Psoas muscle (tissue), 8 donors: ENCODE results near the gene RAB7B. TPM values are rescaled to one million over a fixed set of nuclear protein-coding genes. Genes with fewer than 3 reads are reported as not detected.

Experiments used
- ATAC-seq, 4 donors: fragments of 200-7000 bp; cut with Tn5 transposase; one replicate each; pipeline ENCODE4 v1.9.1; 2020; ENCODE audit warnings: moderate library complexity in 3 of 4, mild to moderate bottlenecking in 2 of 4
- DNase-seq, 2 donors: peaks; one replicate each; pipeline ENCODE4 v3.0.0-alpha.2; 2020
- H3K27ac ChIP-seq: fragments of 200-600 bp; one replicate; pipeline ENCODE4 v1.8.0; 2022
- H3K27me3 ChIP-seq, 3 donors: fragments of 200-600 bp in 1 of 3; one replicate each; pipeline versions ENCODE4 v1.6.1 to v1.8.0; 2013 to 2022; ENCODE audit warnings: low read length in 2 of 3, mild to moderate bottlenecking in 2 of 3, moderate library complexity in 1 of 3; ENCODE audit not compliant: insufficient read depth in 3 of 3
- H3K36me3 ChIP-seq, 2 donors: fragments of 200-600 bp in 1 of 2; one replicate each; pipeline versions ENCODE4 v1.6.1 to v1.8.0; 2013 to 2022; ENCODE audit warnings: low read depth in 1 of 2, mild to moderate bottlenecking in 1 of 2, moderate library complexity in 1 of 2; ENCODE audit not compliant: insufficient read depth in 1 of 2
- H3K4me1 ChIP-seq: fragments of 200-600 bp; one replicate; pipeline ENCODE4 v1.8.0; 2022
- H3K4me3 ChIP-seq: fragments of 200-600 bp; one replicate; pipeline ENCODE4 v1.8.0; 2022; ENCODE audit warnings: mild to moderate bottlenecking
- H3K9me3 ChIP-seq: fragments of 200-600 bp; one replicate; pipeline ENCODE4 v1.8.0; 2022
- WGBS, 3 donors: extraction: QIAGEN DNeasy Blood & Tissue Kit; methylation state at CpG; one replicate each; pipeline versions ENCODE4 v1.1.6 to v1.1.7; 2013; 5-methylcytosine and 5-hydroxymethylcytosine counted together
- intact Hi-C, 2 donors: fragments of 100-400 bp; cut with DNase I; formaldehyde crosslinking; loops; one replicate each; pipeline versions ENCODE4 v1.11.0 to v1.14.2; 2022
- polyA plus RNA-seq, 3 donors: library from polyadenylated mRNA; stranded (reverse); fragments of 200-250 nt; gene quantifications; one replicate each; pipeline ENCODE4 v1.2.3, GENCODE V29; 2013
- total RNA-seq, 4 donors: library from RNA; stranded (reverse); fragmentation: NEBNext Ultra II Directional in 2 of 4; extraction: Animal tissue kit (Norgen Biotek cat#: 25700) in 2 of 4; gene quantifications; one replicate each; pipeline versions ENCODE4 v1.2.1 to v1.2.4, GENCODE V29; 2021 to 2023
- TF ChIP-seq, protein P1 (sequence below): fragments of 200-600 bp; IDR thresholded peaks from one replicate; pipeline ENCODE4 v1.8.0; 2022; ENCODE audit warnings: antibody characterized with exemption
- donor health status: healthy with polysubstance abuse.
- donor health status: DM: no; HTN: no; CAD: no; lungs with moderate emphysema.
- donor health status: Bipolar disorder and iron deficiency.
- donor health status: healthy.
- donor health status: DM: yes; HTN: yes; CAD: no.
- donor health status: DM: no; HTN: no; CAD: no.
- donor health status: DM: no; HTN: no; CAD: no.
- donor health status: DM: yes; HTN: yes; CAD: no.

RAB7B gene
- total and polyA plus RNA-seq, 7 donors = 0.17 to 1.2 (median 0.34) TPM

DNA sequence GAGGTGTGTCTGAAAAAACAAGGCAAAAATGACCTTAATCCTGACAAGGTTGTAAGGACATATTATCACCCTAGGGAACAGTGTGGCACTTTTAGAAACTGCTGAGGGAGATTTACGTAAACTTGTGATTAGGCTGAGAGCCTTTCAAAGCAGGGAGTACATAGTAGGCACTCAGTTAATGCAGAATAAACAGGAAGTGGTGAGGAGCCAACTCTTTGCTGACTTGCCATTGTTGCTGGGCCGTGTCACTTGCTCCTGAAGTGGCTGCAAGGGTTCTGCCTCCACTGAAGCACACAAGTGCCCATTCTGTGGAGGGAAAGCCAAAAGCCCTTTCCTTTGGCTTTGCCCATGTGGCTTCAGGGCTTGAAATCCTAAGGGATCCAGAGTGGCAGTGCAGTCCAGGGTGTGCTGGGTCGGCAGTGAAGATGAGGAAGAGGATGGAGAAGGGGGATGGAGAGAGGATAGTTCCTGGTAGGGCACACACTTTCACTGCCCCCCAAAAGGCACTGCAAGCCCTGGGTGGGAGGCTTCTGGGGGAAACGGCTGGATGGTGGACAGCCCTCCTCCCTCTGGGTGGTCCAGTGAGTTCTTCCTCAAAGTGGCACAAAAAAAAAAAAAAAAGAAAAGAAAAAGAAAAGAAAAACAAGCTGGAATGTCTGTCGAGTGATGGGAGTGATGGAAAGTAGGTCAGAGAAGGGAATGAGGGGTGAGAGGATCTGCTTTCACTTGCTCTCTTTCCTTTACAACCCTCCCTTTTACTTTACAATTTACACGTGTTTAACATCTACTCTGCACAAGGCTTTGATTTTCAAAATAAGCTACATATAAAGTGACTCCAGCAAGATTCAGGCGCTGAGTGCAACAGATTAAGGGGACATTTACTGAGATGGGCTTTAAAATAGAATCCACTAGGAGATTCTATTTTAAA is 36.1 kb upstream of the RAB7B start:
- TF ChIP-seq, protein P1, sequence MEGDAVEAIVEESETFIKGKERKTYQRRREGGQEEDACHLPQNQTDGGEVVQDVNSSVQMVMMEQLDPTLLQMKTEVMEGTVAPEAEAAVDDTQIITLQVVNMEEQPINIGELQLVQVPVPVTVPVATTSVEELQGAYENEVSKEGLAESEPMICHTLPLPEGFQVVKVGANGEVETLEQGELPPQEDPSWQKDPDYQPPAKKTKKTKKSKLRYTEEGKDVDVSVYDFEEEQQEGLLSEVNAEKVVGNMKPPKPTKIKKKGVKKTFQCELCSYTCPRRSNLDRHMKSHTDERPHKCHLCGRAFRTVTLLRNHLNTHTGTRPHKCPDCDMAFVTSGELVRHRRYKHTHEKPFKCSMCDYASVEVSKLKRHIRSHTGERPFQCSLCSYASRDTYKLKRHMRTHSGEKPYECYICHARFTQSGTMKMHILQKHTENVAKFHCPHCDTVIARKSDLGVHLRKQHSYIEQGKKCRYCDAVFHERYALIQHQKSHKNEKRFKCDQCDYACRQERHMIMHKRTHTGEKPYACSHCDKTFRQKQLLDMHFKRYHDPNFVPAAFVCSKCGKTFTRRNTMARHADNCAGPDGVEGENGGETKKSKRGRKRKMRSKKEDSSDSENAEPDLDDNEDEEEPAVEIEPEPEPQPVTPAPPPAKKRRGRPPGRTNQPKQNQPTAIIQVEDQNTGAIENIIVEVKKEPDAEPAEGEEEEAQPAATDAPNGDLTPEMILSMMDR = no peak
- ATAC-seq (no peak), DNase-seq (no peak)
- Histone ChIP-seq H3K4me1 (no peaks in the 10 kb centered on the region), H3K27ac (no peak overlapping the region), H3K36me3 (no peaks in the 10 kb centered on the region), H3K4me3 (no peak overlapping the region), H3K27me3 (peaks cover 0 to 9% (median 0%) of the 10 kb centered on the region in 3 donors), H3K9me3 (no peaks in the 10 kb centered on the region)
- intact Hi-C loops = no loop called here
- 32 to 44% (median 39%) methylated on average over 7 of the region's 7 CpGs for WGBS, 3 donors

DNA sequence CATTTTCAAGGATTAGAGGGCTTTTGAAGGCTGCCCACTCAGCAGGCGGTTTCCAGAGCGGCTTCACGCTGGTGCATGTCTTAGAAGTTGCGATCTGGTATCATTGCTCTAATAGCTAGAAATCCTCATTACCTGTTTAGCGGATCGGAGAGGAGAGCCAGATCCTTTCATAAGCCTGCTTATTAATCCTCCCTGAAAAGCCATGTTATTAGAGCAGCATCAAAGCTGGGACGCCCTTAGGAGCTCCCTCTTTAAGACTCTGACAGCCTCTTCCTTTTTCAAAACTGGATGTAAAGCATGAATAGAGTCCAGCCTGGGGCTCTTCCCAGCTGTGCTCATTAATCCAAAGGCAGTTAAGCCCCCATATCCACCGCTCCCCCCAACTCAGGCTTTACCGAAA is 34.4 kb upstream of the RAB7B start:
- Histone ChIP-seq H3K27me3 (peaks cover 0 to 9% (median 0%) of the 10 kb centered on the region in 3 donors), H3K9me3 (no peaks in the 10 kb centered on the region), H3K36me3 (no peaks in the 10 kb centered on the region), H3K4me1 (no peaks in the 10 kb centered on the region), H3K27ac (no peak overlapping the region), H3K4me3 (no peak overlapping the region)
- TF ChIP-seq, protein P1 = no peak
- DNase-seq = no peak
- ATAC-seq = no peak
- intact Hi-C loops = no loop called here
- 88 to 91% (median 89%) methylated on average over 9 of the region's 9 CpGs for WGBS, 3 donors

DNA sequence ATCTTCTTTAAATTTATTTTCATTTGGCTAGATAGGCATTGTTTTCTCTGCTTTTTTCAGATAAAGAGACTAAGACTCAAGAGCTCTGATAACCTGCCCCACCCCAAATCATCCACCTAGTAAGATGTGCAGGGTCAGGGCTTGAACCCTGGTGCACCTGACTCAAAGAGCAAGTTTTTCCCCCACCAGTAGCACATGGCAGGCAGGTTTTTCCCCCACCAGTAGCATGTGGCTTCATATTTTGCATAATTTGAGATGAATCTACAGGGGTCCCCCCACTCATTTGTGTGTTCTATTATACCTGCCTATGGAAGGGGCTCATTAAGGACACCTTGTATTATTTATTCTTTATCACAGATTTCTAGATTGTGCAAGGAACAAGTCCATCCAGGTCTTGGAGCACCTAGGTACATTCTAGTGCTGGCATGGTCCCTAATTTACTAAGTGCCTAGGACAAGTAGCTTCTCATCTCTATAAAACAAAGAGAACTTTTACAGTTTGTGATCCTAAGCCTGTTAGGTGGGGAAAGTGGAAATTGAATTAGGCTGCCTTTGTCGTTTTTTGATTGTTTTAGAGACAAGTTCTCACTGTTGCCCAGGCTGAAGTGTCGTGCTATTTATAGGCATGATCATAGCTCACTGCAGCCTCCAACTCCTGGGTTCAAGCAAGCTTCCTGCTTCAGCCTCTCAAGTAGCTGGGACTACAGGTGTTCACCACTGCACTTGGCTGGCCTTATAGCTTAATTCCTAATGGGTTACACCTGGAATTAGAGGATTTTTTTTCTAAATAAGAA is 33.7 kb upstream of the RAB7B start:
- 23 to 42% (median 29%) methylated on average over 2 of the region's 2 CpGs for WGBS, 3 donors
- intact Hi-C loops = no loop called here
- DNase-seq (no peak), ATAC-seq (no peak)
- Histone ChIP-seq H3K4me3 (no peak overlapping the region), H3K9me3 (no peaks in the 10 kb centered on the region), H3K36me3 (no peaks in the 10 kb centered on the region), H3K4me1 (no peaks in the 10 kb centered on the region), H3K27me3 (peaks cover 0 to 4% (median 0%) of the 10 kb centered on the region in 3 donors), H3K27ac (no peak overlapping the region)
- TF ChIP-seq, protein P1 = no peak

DNA sequence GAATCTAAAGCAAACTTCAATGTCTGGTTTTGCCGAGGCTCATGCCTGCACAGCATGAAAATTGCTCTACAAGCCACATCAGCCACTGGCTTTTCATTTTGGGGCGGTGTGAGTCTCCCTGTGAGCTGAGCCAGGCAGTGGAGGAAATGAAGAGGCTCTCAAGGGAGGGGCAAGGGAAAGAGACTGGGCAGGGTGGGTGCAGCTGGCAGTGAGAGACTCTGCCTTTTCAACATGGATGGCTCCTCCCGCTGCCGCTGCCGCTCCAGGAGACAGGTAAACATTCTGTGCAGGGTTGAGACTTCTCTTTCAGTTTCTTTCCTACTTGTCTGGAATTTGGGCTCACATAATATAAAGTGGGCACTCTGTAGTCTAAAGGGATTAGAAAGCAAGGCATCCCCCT is 31.8 kb upstream of the RAB7B start:
- Histone ChIP-seq H3K27me3 (peaks cover 0 to 4% (median 0%) of the 10 kb centered on the region in 3 donors), H3K9me3 (no peaks in the 10 kb centered on the region), H3K36me3 (no peaks in the 10 kb centered on the region), H3K27ac (no peak overlapping the region), H3K4me3 (no peak overlapping the region), H3K4me1 (no peaks in the 10 kb centered on the region)
- TF ChIP-seq, protein P1 = no peak
- no peak for DNase-seq
- no peak for ATAC-seq
- intact Hi-C loops = no loop called here
- WGBS, 3 donors = 60 to 66% (median 66%) methylated on average over 5 of the region's 5 CpGs
